ENCODE data around the gene INTS6. TPM values are rescaled to one million over a fixed set of nuclear protein-coding genes. Genes with fewer than 3 reads are reported as not detected.

Gene INTS6
- total RNA-seq, 2 donors from 2014 or later: 40.0 to 53.1 TPM

DNA sequence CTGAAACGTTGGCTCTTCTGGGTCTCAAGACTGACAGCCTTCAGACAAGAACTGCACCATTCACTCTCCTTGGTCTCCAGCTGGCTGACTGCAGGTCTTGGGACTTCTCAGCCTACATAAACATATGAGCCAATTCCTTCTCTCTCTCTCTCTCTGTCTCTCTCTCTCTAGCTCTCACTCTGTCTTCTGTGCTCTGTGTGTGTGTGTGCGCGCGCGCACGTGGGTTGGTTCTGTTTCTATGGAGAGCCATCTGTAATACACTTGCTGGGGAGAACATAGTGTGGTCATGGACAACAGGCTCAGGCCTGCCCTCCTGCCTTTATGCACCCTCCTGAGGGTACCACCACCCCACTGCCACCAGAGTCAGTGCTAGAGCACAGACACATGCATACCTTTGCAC, 127.0 kb downstream of the INTS6 start:
- WGBS, 2 donors: 89 to 93% methylated on average over 6 of the region's 6 CpGs
- DNase-seq (no peak), ATAC-seq (no peak)
- H3K9me3 ChIP-seq: no peaks in the 10 kb centered on the region
- no peak overlapping the region for H3K4me3 ChIP-seq
- intact Hi-C loops (cut with DNase I): no loop called here
- H3K36me3 ChIP-seq (replicated peaks in 1 of 2; ENCODE audit: insufficient read depth in 1 of 2, low read depth in 2 of 2): no peaks in the 10 kb centered on the region
- no peaks in the 10 kb centered on the region for H3K27me3 ChIP-seq
- H3K4me1 ChIP-seq: no peaks in the 10 kb centered on the region
- H3K27ac ChIP-seq: no peak overlapping the region
- TF ChIP-seq, protein P1, sequence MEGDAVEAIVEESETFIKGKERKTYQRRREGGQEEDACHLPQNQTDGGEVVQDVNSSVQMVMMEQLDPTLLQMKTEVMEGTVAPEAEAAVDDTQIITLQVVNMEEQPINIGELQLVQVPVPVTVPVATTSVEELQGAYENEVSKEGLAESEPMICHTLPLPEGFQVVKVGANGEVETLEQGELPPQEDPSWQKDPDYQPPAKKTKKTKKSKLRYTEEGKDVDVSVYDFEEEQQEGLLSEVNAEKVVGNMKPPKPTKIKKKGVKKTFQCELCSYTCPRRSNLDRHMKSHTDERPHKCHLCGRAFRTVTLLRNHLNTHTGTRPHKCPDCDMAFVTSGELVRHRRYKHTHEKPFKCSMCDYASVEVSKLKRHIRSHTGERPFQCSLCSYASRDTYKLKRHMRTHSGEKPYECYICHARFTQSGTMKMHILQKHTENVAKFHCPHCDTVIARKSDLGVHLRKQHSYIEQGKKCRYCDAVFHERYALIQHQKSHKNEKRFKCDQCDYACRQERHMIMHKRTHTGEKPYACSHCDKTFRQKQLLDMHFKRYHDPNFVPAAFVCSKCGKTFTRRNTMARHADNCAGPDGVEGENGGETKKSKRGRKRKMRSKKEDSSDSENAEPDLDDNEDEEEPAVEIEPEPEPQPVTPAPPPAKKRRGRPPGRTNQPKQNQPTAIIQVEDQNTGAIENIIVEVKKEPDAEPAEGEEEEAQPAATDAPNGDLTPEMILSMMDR (IDR thresholded peaks at IDR 0.05): no peak
- no peak for TF ChIP-seq POLR2A (IDR thresholded peaks at IDR 0.05)

DNA sequence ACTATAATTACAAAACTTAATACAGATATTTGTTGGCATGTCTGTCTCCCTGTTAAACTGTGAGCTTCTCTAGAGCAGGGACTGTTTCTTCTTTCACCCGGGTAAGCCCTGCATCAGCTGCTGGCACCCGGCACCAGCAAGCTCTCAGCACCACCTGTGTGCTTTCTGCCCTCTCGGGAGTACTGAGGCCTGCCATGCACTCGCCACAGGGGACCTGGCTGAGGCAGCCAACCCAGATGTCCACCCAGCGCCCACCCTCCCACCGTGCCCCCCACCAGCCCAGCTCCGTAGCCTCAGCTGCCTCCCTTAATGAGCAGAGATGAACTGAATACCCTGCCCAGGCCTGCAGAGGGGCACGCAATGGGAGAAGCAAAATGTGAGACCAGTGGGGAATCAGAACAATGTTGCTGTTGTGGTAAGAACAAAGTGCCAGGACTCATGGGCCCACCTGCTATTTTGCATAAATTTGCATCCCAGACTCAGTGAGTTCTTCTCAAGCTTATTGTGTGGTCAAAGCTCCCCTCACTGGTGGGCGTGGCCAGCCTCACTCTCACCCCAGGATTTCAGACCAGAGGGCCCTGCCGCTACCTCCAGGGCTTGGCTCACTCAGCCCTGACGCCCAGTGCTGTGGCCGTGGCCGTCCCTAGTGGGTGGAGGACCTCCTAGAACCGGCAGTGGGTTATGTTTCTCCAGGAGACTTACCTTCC, 128.0 kb downstream of the INTS6 start:
- Histone ChIP-seq H3K27me3 (no peaks in the 10 kb centered on the region), H3K9me3 (no peaks in the 10 kb centered on the region), H3K4me1 (no peaks in the 10 kb centered on the region), H3K4me3 (no peak overlapping the region), H3K36me3 (replicated peaks in 1 of 2; ENCODE audit: insufficient read depth in 1 of 2, low read depth in 2 of 2) (no peaks in the 10 kb centered on the region), H3K27ac (no peak overlapping the region)
- DNase-seq (no peak), ATAC-seq (no peak)
- 81 to 85% methylated on average over 9 to 14 of the region's 14 CpGs for WGBS, 2 donors
- TF ChIP-seq POLR2A (IDR thresholded peaks at IDR 0.05): no peak
- TF ChIP-seq, protein P1 (IDR thresholded peaks at IDR 0.05): no peak
- intact Hi-C loops (cut with DNase I): no loop called here

DNA sequence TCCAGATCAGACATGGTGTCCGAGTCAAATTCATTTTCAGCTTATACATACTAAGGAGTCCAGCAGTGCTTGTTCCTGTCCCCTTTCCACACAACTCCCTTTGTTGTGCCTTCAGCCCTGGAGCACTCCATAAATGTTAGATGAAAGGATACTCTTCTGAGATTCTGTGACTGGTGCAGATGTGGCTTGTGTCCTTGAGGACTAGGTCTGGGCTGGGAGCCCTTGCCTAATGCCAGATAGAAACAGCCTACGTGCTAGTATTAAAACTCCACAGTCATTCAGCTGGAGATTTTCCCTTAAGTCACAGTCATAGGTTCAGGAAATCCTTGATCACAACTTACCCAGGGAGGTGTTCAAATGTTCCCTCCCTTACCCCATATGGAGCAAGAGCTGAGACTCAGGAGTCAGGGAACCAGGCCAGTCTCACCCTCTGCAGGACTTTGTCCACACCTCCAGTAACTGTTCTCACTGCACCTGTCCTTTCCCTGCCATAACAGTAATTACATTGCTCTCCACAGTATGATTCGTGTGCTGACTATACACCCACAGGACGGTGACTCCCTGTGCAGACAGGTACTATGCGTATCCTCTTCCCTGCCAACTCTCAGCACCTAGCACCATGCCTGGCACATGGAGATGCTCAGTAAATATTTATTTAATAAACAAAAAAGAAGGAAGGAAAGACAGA, 128.9 kb downstream of the INTS6 start:
- DNase-seq (peak in 1 of 4 donors; percentile 15), ATAC-seq (peak; percentile 18)
- 52 to 54% methylated on average over 5 of the region's 5 CpGs for WGBS, 2 donors
- H3K4me1 ChIP-seq: no peaks in the 10 kb centered on the region
- intact Hi-C loops (cut with DNase I): no loop called here
- no peaks in the 10 kb centered on the region for H3K9me3 ChIP-seq
- no peak overlapping the region for H3K4me3 ChIP-seq
- no peaks in the 10 kb centered on the region for H3K36me3 ChIP-seq (replicated peaks in 1 of 2; ENCODE audit: insufficient read depth in 1 of 2, low read depth in 2 of 2)
- no peaks in the 10 kb centered on the region for H3K27me3 ChIP-seq
- H3K27ac ChIP-seq: no peak overlapping the region
- TF ChIP-seq, protein P1 (IDR thresholded peaks at IDR 0.05): no peak
- no peak for TF ChIP-seq POLR2A (IDR thresholded peaks at IDR 0.05)

DNA sequence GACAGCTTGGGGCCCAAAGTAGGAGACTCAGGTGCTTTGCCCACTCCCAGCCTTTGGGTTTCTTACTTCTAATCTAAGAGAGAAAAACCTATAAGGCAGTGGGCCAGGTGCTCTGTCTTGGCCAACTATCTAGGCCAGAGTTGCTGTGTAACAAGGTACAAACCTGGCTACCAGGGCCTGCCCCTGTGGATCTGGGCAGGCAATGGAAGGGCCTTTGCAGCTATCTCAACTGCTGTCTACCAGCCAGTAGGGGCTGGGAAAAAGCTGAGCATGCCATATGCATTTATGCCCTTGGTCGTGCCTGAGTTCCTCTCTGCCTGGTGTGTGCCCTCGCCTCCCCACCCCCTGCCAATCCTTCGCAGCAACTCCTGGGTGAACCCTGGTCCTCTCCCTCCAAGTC, 130.0 kb downstream of the INTS6 start:
- TF ChIP-seq, protein P1 (IDR thresholded peaks at IDR 0.05): no peak
- WGBS, 2 donors: 80 to 84% methylated on average over 3 of the region's 3 CpGs
- Histone ChIP-seq H3K4me1 (no peaks in the 10 kb centered on the region), H3K27ac (no peak overlapping the region), H3K27me3 (no peaks in the 10 kb centered on the region), H3K36me3 (replicated peaks in 1 of 2; ENCODE audit: insufficient read depth in 1 of 2, low read depth in 2 of 2) (no peaks in the 10 kb centered on the region), H3K9me3 (no peaks in the 10 kb centered on the region), H3K4me3 (no peak overlapping the region)
- intact Hi-C loops (cut with DNase I): no loop called here
- ATAC-seq (no peak), DNase-seq (no peak)
